ENCODE measurements around the gene ESRP2.

Gene ESRP2

DNA sequence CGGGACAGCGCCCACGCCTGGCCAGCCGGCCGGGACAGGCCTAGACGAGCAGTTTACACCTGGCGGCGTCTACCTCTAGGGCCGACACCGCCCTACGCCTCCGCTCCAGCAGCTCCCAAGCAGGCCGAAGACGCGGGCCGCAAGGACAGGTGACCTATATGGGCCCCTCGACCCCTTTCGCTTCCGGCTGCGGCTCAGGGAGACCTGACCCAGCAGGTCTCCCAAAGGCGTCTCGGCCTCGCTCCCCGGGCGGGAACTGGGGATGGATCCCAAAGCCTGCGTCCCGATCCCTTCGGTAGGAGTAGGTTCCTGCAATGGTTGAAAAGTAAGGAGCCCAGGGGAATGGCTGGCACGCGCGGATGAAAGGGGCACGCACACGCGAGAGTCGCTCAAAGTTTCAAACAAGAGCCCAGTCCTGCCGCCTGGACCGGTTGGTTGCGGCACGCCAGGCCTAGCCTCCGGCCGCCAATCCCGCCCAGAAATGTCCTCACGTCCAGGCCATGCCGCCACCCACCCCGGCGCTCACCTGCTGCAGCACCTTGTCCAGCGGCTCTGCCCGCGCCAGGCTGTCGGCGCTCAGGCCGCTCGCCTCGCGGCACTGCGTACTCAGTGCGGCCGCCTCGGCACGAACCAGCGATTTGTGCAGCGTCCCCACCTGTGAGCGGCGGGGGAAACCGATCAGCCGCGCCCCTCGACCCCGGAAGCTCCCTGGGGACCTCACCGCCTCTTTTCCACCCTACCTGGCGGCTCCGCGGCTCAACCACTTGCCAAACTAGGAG, 630 bp downstream of the ESRP2 start (continued):
- TF ChIP-seq ZXDB (tag by site-specific recombination; IDR thresholded peaks at IDR 0.05) = peak; percentile 36
- TF ChIP-seq ZNF274 (IDR thresholded peaks at IDR 0.05; ENCODE audit: low read length) = no peak
- TF ChIP-seq ZNF274 (tag by site-specific recombination; IDR thresholded peaks at IDR 0.05; ENCODE audit: borderline replicate concordance) = no peak
- TF ChIP-seq, protein P1, sequence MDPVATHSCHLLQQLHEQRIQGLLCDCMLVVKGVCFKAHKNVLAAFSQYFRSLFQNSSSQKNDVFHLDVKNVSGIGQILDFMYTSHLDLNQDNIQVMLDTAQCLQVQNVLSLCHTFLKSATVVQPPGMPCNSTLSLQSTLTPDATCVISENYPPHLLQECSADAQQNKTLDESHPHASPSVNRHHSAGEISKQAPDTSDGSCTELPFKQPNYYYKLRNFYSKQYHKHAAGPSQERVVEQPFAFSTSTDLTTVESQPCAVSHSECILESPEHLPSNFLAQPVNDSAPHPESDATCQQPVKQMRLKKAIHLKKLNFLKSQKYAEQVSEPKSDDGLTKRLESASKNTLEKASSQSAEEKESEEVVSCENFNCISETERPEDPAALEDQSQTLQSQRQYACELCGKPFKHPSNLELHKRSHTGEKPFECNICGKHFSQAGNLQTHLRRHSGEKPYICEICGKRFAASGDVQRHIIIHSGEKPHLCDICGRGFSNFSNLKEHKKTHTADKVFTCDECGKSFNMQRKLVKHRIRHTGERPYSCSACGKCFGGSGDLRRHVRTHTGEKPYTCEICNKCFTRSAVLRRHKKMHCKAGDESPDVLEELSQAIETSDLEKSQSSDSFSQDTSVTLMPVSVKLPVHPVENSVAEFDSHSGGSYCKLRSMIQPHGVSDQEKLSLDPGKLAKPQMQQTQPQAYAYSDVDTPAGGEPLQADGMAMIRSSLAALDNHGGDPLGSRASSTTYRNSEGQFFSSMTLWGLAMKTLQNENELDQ (tag by site-specific recombination; IDR thresholded peaks at IDR 0.05; ENCODE audit: low read depth) = no peak
- TF ChIP-seq ZNF148 (tag by site-specific recombination; IDR thresholded peaks at IDR 0.05; ENCODE audit: borderline replicate concordance) = no peak
- no peak for TF ChIP-seq REPIN1 (tag by site-specific recombination; IDR thresholded peaks at IDR 0.05; ENCODE audit: low read depth)
- no peak for TF ChIP-seq ZNF138 (tag by site-specific recombination; IDR thresholded peaks at IDR 0.05; ENCODE audit: borderline replicate concordance)
- no peak for TF ChIP-seq ZNF174 (tag by site-specific recombination; IDR thresholded peaks at IDR 0.05)
- no peak for TF ChIP-seq HOXC10 (CRISPR knock-in tag; IDR thresholded peaks at IDR 0.05)
- 0 out of 2 replicates have a peak, but pooled peaks have one; percentile 14 for TF ChIP-seq BCL11B (tag by site-specific recombination; IDR thresholded peaks at IDR 0.05; ENCODE audit: low read depth)
- no peak for TF ChIP-seq ZNF660 (tag by site-specific recombination; IDR thresholded peaks at IDR 0.05)
- TF ChIP-seq PRDM2 (tag by site-specific recombination; IDR thresholded peaks at IDR 0.05; ENCODE audit: borderline replicate concordance) = no peak
- TF ChIP-seq KLF7 (tag by site-specific recombination; IDR thresholded peaks at IDR 0.05; ENCODE audit: borderline replicate concordance) = no peak
- TF ChIP-seq ZNF600 (tag by site-specific recombination; IDR thresholded peaks at IDR 0.05) = no peak
- no peak for TF ChIP-seq ZNF677 (tag by site-specific recombination; IDR thresholded peaks at IDR 0.05)
- no peak for TF ChIP-seq ZNF664 (tag by site-specific recombination; IDR thresholded peaks at IDR 0.05)
- TF ChIP-seq, protein P2, sequence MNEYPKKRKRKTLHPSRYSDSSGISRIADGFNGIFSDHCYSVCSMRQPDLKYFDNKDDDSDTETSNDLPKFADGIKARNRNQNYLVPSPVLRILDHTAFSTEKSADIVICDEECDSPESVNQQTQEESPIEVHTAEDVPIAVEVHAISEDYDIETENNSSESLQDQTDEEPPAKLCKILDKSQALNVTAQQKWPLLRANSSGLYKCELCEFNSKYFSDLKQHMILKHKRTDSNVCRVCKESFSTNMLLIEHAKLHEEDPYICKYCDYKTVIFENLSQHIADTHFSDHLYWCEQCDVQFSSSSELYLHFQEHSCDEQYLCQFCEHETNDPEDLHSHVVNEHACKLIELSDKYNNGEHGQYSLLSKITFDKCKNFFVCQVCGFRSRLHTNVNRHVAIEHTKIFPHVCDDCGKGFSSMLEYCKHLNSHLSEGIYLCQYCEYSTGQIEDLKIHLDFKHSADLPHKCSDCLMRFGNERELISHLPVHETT (tag by site-specific recombination; IDR thresholded peaks at IDR 0.05) = no peak
- TF ChIP-seq GLIS2 (tag by site-specific recombination; IDR thresholded peaks at IDR 0.05) = no peak
- no peak for TF ChIP-seq ZNF16 (tag by site-specific recombination; IDR thresholded peaks at IDR 0.05; ENCODE audit: low read depth)
- peak; percentile 35 for TF ChIP-seq KLF9 (tag by site-specific recombination; IDR thresholded peaks at IDR 0.05; ENCODE audit: low read depth)
- no peak for TF ChIP-seq SP3 (tag by site-specific recombination; IDR thresholded peaks at IDR 0.05)
- TF ChIP-seq ZNF335 (tag by site-specific recombination; conservative IDR thresholded peaks at IDR 0.05) = peak; percentile 52
- TF ChIP-seq ZNF768 (tag by site-specific recombination; IDR thresholded peaks at IDR 0.05) = no peak
- TF ChIP-seq, protein P3, sequence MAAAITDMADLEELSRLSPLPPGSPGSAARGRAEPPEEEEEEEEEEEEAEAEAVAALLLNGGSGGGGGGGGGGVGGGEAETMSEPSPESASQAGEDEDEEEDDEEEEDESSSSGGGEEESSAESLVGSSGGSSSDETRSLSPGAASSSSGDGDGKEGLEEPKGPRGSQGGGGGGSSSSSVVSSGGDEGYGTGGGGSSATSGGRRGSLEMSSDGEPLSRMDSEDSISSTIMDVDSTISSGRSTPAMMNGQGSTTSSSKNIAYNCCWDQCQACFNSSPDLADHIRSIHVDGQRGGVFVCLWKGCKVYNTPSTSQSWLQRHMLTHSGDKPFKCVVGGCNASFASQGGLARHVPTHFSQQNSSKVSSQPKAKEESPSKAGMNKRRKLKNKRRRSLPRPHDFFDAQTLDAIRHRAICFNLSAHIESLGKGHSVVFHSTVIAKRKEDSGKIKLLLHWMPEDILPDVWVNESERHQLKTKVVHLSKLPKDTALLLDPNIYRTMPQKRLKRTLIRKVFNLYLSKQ (tag by site-specific recombination; IDR thresholded peaks at IDR 0.05; ENCODE audit: borderline replicate concordance) = no peak
- no peak for TF ChIP-seq BCL11A (tag by site-specific recombination; IDR thresholded peaks at IDR 0.05; ENCODE audit: low read depth)
- peak; percentile 69; the same call in 1 of the 2 replicates for TF ChIP-seq ZBTB48 (tag by site-specific recombination; IDR thresholded peaks at IDR 0.05)

Data from HEK293 (cell line).